HEK293 (cell line): ENCODE data around the gene PRRG4.
A peak's percentile ranks its signal among the peaks of the same experiment; 100 is the strongest.

Experiments
- ATF2 ChIP-seq: fragments of 450-650 bp; formaldehyde crosslinking; IDR thresholded peaks from 2 replicates; pipeline ENCODE4 v1.5.1; 2016; ENCODE audit warnings: missing biosample characterization, missing genetic modification characterization, low read depth
- BCL11A ChIP-seq: fragments of 450-650 bp; formaldehyde crosslinking; IDR thresholded peaks from 2 replicates; pipeline ENCODE4 v1.5.1; 2016; ENCODE audit warnings: low read depth, missing biosample characterization, missing genetic modification characterization
- KLF8 ChIP-seq: fragments of 450-650 bp; formaldehyde crosslinking; IDR thresholded peaks from 2 replicates; pipeline ENCODE4 v1.5.1; 2016; ENCODE audit warnings: missing biosample characterization, missing genetic modification characterization
- OVOL3 ChIP-seq: fragments of 450-650 bp; formaldehyde crosslinking; IDR thresholded peaks from 2 replicates; pipeline ENCODE4 v1.5.1; 2016; ENCODE audit warnings: missing biosample characterization, missing genetic modification characterization
- PRDM6 ChIP-seq: fragments of 450-650 bp; formaldehyde crosslinking; IDR thresholded peaks from 2 replicates; pipeline ENCODE4 v1.5.1; 2017; ENCODE audit warnings: missing biosample characterization, missing genetic modification characterization
- REST ChIP-seq: fragments of 450-650 bp; formaldehyde crosslinking; IDR thresholded peaks from 2 replicates; pipeline ENCODE4 v1.5.1; 2016; ENCODE audit warnings: missing biosample characterization, missing genetic modification characterization
- SALL2 ChIP-seq: fragments of 450-650 bp; formaldehyde crosslinking; IDR thresholded peaks from 2 replicates; pipeline ENCODE4 v1.5.0; 2017; ENCODE audit warnings: missing biosample characterization, mild to moderate bottlenecking, missing genetic modification characterization, borderline replicate concordance
- SCRT1 ChIP-seq: fragments of 450-650 bp; formaldehyde crosslinking; IDR thresholded peaks from 2 replicates; pipeline ENCODE4 v1.5.1; 2016; ENCODE audit warnings: missing biosample characterization, missing genetic modification characterization, borderline replicate concordance
- SCRT2 ChIP-seq: fragments of 450-650 bp; formaldehyde crosslinking; IDR thresholded peaks from 2 replicates; pipeline ENCODE4 v1.5.1; 2016; ENCODE audit warnings: missing biosample characterization, missing genetic modification characterization
- ZBTB20 ChIP-seq: fragments of 450-650 bp; formaldehyde crosslinking; IDR thresholded peaks from 2 replicates; pipeline ENCODE4 v1.5.1; 2016; ENCODE audit warnings: missing biosample characterization, missing genetic modification characterization
- ZFP41 ChIP-seq: fragments of 450-650 bp; formaldehyde crosslinking; IDR thresholded peaks from 2 replicates; pipeline ENCODE4 v1.5.1; 2016; ENCODE audit warnings: missing biosample characterization, missing genetic modification characterization, borderline replicate concordance
- ZNF132 ChIP-seq: fragments of 450-650 bp; formaldehyde crosslinking; IDR thresholded peaks from 2 replicates; pipeline ENCODE4 v1.5.1; 2017; ENCODE audit warnings: missing biosample characterization, missing genetic modification characterization, borderline replicate concordance
- ZNF169 ChIP-seq: fragments of 450-650 bp; formaldehyde crosslinking; IDR thresholded peaks from 2 replicates; pipeline ENCODE4 v1.5.1; 2016; ENCODE audit warnings: missing biosample characterization, missing genetic modification characterization
- ZNF18 ChIP-seq: fragments of 450-650 bp; formaldehyde crosslinking; IDR thresholded peaks from 2 replicates; pipeline ENCODE4 v1.5.1; 2016; ENCODE audit warnings: missing biosample characterization, missing genetic modification characterization
- ZNF335 ChIP-seq: fragments of 450-650 bp; formaldehyde crosslinking; conservative IDR thresholded peaks from 2 replicates; pipeline ENCODE4 v1.5.1; 2016; ENCODE audit warnings: missing biosample characterization, missing genetic modification characterization
- ZNF341 ChIP-seq: fragments of 450-650 bp; formaldehyde crosslinking; IDR thresholded peaks from 2 replicates; pipeline ENCODE4; 2016; ENCODE audit warnings: low read depth, missing biosample characterization, missing genetic modification characterization
- ZNF449 ChIP-seq: fragments of 450-650 bp; formaldehyde crosslinking; IDR thresholded peaks from 2 replicates; pipeline ENCODE4 v1.5.1; 2017; ENCODE audit warnings: missing biosample characterization, mild to moderate bottlenecking, missing genetic modification characterization, moderate library complexity
- ZNF518A ChIP-seq: fragments of 450-650 bp; formaldehyde crosslinking; conservative IDR thresholded peaks from 2 replicates; pipeline ENCODE4 v1.5.1; 2016; ENCODE audit warnings: low read depth, missing biosample characterization, missing genetic modification characterization
- ZNF549 ChIP-seq: fragments of 450-650 bp; IDR thresholded peaks from 2 replicates; pipeline ENCODE4 v1.5.1; 2018; ENCODE audit warnings: missing biosample characterization, missing genetic modification characterization, mild to moderate bottlenecking, inconsistent platforms, moderate library complexity
- ZNF777 ChIP-seq: fragments of 450-650 bp; formaldehyde crosslinking; IDR thresholded peaks from 2 replicates; pipeline ENCODE4 v1.5.1; 2017; ENCODE audit warnings: missing biosample characterization, missing genetic modification characterization, borderline replicate concordance
- ZNF785 ChIP-seq: fragments of 450-650 bp; formaldehyde crosslinking; IDR thresholded peaks from 2 replicates; pipeline ENCODE4 v1.5.1; 2016; ENCODE audit warnings: missing biosample characterization, missing genetic modification characterization

PRRG4 gene

GRCh38 chr11:32891657-32892354, 62.1 kb downstream of the PRRG4 start (continued):
- TF ChIP-seq PRDM6 (tag by site-specific recombination) (peak; percentile 85), ATF2 (tag by site-specific recombination) (no peak), ZNF335 (tag by site-specific recombination) (no peak; the same call in 1 of the 2 replicates), ZNF549 (tag by site-specific recombination) (no peak), SCRT2 (tag by site-specific recombination) (peak; percentile 63), ZNF341 (tag by site-specific recombination) (peak; percentile 87), SCRT1 (no peak), ZBTB20 (no peak), ZNF518A (tag by site-specific recombination) (no peak), ZNF169 (tag by site-specific recombination) (no peak), ZNF18 (peak; percentile 64; the same call in 1 of the 2 replicates), BCL11A (tag by site-specific recombination) (peak; percentile 91), ZNF132 (tag by site-specific recombination) (no peak), KLF8 (tag by site-specific recombination) (peak; percentile 70), REST (tag by site-specific recombination) (no peak), ZNF777 (no peak), ZNF449 (tag by site-specific recombination) (peak; percentile 60; the same call in 1 of the 2 replicates), OVOL3 (tag by site-specific recombination) (peak; percentile 95), ZNF785 (no peak), ZFP41 (tag by site-specific recombination) (no peak), SALL2 (tag by site-specific recombination) (no peak)
